NAMALWA (cell line): Measurements from ENCODE around the gene ATP8A1.
"Not testable (repeated sequence)": the region's sequence is repeated elsewhere in the genome, so short reads cannot be mapped to it uniquely, and the experiment has no call there.

Experiments
- DNase-seq: peaks from one replicate; pipeline ENCODE4 v3.0.0-alpha.2; 2015; ENCODE audit warnings: low spot score

ATP8A1 gene

DNA sequence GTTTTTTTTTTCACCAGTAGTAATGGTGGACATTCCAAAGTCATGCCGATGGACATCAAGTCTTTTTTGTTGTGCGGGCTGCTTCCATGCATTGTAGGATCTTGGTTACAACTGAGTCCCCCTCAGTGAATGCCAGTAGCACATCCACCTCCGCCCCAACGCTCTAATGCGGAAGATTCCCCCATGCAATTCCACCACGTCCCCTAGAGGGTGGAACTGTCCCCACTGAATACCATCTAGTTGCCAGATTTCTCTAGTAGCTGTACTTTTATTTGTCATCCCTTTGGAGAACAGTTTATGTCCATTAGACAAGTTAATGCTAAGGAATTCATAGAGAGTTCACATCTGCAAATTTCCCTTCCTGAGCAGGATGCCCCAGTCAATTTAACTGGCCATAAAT is 252.9 kb downstream of the ATP8A1 start:
- DNase-seq, result no peak

DNA sequence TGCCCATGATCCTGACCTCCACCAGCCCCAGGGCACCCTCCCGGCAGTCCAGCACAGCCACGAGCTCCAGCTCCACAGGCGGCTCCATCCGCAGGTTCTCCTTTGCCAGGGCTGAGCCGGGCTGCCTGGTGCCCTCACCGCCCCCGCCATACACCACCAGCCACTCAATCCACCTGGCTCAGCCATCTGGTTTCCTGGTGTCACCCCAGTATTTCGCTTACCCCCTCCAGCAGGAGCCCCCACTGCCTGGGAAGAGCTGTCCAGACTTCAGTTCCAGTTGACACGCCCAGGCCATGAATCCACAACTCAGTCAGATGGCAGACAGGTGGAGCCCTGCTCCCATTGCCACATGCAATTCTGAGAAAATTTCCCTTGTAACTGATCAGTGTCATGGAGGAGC is 255.7 kb downstream of the ATP8A1 start:
- DNase-seq, result no peak

DNA sequence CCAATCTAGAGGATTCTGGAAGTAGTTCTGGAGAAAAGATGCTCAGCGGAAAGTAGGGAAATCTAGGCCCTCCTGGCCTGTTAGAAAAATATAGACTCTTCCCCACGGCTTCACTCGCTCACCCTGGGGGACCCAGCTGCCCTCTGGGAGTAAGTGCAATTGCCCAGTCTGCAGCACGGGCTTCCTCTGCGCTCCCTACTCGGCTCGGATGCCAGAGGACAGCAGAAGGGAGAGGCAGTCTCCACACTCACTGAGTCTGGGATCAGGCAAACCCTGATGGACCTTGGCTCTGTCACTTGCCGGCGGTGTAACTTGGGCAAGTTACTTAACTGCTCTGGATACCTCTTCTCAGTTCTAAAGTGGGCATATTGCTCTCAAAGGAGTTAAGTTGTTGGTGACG is 257.5 kb downstream of the ATP8A1 start:
- DNase-seq, result no peak

DNA sequence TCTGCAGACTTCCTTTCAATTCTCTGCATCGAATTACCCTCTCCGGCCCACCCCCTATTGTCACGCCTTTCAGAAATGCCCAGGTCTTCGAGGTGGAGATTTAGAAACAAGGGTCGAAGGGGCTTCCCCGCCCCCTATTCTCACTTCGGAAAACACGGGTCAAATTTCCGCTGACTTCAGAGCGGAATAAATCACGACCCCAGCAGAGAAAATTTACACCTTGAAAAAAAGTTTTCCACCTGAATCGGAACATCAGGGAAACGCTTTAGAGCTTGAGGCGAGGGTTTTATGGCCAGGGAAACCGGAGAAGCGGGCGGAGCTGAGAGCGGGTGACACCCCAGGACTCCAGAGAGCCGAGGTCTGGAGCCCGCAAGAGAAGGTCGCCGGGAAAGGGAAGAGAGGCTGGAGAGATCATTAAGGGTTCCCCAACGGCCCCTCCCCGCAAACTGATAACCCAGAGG is 258.0 kb downstream of the ATP8A1 start:
- no peak for DNase-seq

DNA sequence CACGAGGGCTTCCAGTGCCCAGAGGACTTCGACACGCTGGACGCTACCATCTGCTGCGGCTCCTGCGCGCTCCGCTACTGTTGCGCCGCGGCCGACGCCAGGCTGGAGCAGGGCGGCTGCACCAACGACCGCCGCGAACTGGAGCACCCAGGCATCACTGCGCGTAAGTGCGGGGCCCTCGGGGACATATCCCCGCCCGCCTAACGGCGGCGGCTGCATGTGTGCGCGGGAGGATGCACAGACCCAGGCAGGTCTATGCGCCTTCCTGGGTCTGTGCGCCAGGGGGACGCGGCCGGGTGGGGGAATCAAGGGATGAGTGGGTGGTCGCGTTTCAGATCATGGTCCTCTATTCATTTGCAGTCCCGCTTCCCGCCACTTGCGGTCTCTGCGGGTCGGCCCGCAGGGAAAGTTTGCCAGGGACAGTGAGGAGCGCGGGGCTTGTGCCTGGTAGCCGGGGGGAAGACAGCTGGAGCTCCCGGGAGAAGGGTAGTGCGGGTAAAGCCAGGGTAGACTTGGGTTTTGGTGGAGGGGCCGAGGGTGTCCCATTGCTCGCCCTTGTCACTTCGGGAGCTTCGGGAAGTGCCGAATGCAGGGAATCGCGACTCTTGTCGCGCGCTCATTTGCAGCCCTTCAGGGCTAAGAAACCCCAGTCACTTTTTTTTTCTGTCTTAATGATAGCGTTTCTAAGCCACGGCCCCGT is 258.6 kb downstream of the ATP8A1 start:
- no peak for DNase-seq

DNA sequence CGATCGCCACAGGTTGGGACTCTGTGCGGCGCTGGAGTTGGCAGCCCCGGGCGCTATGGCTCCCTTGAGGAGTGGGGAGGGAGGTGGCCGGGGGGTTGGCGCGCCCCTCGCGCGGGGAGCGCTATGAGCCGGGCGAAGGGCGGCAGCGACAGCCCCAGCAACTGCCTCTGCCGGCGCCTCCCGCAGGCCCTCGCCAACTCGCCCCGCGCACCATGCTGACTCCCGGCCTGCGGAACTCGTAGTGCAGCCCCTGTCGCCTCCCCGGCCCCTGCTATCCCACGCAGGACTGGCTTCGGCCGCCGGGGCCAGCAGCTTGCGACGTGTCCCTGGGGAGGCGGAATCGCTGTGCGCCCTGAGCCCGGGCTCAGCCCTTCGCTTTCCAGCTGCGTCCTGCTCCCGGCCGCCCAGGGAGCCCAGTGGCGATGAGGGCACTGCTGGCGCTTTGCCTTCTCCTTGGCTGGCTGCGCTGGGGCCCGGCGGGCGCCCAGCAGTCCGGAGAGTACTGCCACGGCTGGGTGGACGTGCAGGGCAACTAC is 259.2 kb downstream of the ATP8A1 start:
- no peak for DNase-seq

DNA sequence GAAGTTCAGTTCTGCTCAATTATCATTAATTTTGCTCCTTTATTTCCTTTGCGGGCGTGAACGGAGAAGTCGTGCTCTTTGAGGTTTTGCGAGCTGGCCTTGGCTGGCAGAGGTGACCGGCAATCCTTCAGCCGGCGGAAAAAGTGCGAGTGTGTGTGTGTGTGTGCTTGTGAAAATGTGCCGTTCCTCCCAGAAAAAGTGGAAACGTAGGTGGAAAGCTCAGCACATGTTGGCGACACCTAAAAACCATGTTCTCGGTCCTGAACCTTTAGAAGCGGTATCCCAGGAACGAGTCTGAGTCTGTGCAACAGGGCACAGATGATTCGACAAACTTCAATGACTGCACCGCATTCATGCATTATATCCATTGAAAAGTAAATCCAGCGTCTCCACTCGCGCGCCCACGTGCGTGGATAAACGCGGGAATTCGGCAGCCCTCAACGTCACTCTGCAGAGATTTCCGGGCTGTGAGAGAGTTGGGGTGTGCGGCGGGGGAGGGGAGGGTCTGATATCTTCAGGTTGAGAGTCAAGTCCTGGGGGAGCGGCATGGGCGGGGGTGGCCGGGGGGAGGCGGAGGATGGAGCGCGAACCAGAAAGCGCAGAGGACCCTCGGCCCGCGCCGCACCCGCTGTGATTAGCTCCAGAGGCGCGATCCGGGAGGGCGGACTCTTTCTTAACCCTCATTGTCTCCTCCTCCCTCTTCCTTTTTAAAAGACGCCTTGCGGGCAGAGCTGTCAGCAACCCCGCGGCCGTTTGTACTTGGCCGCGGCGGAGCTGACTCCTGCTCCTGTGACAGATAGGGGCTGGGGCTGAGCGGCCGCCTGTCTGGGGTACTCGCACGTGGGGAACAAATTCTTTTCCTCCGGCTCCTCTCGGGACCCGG is 259.9 kb downstream of the ATP8A1 start, which contains the start of gene SHISA3:
Gene SHISA3 (plus strand): TSS at position 737 of the 883 bp plus-strand sequence. CDS start 569 bp downstream, outside the sequence.
- DNase-seq, result peak; percentile 24

DNA sequence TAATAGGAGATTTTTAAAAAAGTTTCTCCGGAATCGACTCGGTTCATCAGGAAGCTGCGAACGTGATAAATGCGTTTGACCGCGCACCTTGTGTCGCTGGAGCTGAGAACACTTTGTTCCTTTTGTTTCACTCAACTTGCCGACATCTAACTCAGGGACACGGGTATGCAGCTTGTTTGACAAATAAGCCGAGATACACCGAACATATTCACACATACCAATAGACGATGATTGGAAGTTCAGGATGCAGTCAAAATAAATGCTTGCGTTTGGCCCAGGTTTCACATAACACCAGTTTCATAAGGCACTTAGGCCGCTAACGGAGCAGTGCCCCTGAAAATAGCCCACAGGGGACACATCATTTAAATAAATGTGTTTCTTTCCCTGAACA is 260.5 kb downstream of the ATP8A1 start:
- no peak for DNase-seq

DNA sequence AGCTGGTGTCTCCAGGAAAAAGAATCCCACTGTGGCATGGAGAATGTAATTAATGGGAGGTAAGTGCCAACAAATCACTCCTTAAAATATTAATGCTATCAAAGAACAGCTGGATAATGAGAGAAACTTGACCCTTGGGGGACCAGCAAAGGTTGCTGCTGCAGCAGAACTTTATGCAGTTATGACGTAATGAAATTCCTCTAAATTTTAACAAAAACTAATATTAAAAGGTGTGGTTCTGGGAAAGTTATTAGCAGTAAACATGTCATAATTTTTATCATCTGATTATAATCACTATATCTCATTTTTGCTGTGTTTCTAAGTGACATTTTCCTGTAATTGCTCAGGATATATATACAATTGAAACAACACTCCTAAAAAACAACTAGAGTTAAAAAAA is 261.3 kb downstream of the ATP8A1 start:
- DNase-seq, result no peak

DNA sequence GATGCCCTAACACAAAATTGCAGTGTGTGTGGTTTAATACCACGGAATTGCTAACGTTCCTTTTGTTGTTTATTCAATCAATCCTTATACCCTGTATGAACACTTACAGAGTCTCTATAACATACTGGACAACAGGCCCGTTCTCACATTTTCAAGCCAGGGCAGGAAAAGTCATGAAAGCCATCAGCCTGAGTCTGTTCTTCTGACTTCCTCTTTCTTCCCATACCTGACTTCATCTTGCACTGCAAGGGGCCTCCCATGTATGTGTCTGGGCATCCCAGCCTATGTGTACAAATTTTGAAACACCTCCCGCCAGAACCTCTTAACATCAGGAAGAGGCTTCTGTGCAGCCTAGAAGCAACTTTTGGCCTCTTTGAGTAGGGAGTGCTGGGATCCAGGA is 264.5 kb downstream of the ATP8A1 start:
- DNase-seq, result no peak

DNA sequence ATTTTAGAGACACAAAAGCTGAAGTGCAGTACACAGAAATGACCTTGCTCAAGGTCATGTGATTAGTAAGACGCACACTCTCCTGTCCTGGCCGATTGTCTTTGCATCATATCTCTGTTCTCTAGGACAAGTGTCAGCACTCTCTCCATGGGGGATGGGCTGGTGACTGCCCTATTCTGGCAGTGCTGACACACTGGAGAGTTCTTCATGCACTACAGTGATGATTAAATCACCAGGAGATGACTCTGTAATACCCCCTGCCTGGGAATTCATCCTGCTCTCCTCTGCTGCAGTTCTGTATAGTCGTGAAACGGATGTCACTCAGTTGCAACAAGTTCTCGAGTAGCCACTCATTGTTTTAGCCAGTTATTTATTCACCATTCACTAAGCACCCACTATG is 264.9 kb downstream of the ATP8A1 start:
- no peak for DNase-seq

DNA sequence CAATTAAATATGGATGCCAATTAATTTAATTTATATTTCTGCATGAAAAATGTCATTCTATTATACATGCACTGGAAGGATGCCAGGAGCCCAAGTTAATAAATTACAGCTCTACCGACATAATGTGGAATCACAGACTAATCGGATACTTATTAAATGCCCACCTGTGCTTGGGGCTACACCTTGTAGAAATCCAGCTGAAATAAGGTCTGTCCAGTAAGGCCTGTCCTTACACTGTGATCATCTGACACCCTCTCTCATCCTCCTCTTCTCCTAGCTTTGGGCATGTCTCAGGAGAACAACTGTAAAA is 265.6 kb downstream of the ATP8A1 start:
- DNase-seq, result no peak

DNA sequence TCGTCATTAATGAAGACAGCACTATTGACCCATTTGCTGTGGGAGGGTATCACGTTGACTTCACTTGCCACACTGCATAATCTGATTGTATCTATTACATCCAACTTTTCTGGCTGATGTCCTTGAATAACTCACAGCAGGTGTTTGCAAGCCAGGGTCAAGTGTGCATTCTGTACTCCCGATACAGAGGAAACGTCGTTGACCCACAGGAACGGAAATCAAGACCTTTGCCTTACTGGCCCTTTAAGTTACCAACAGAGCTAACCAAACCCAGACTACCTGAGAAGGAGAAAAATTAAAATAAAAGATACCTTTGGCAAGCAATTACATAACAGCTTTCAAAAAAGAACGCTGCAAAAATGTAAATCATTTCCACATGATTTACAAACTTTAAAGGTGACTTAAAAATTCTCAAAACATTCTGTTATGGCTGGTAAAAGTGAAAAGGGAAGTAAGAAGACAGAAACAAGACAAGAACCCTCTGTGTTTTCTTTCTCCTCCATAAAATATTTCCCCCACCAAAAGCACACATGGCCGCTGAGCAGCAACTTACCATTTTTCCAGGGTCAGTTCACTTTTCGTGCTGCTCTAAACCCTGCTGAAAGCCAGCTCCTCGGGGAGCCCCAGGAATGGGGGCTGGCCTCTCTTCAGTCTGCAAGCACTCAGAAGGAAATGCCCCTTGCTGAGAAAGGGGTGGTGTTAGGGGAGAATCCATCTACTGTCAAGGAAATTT is 266.1 kb downstream of the ATP8A1 start:
- DNase-seq, result no peak

DNA sequence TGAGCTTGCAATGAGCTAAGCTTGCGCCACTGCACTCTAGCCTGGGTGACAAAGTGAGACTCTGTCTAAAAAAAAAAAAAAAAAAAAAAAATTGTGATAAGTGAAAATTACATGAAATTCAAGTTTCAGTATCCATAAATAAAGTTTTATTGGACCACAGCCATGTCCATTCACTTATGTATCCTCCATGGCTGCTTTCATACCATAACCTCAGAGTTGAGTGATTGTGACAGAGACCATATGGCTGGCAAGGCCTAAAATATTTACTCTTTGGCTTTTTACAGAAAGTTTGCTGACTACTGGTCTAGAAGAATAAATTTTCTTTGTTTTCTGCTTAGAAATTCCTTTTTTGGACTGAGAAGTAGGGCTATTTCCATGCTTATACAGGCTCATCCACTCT is 271.4 kb downstream of the ATP8A1 start:
- no peak for DNase-seq

DNA sequence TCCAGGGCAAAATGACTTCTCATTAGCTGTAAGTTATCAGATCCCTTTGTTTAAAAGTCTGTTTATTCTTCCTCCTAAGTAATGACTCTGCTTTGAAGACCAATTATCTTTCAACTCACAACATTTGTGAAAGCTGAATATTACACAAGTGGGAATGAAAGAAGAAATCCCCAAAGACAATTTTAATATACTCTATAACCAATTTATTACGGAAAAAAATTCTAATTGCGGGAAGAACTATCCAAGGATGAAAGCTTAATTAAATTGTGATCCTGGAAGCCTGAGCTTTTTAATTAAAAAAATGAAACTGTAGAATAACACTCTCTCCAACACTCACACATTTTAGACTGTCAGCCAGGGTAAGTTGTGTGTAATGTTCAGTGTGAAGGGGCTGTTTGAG is 275.2 kb downstream of the ATP8A1 start:
- no peak for DNase-seq

DNA sequence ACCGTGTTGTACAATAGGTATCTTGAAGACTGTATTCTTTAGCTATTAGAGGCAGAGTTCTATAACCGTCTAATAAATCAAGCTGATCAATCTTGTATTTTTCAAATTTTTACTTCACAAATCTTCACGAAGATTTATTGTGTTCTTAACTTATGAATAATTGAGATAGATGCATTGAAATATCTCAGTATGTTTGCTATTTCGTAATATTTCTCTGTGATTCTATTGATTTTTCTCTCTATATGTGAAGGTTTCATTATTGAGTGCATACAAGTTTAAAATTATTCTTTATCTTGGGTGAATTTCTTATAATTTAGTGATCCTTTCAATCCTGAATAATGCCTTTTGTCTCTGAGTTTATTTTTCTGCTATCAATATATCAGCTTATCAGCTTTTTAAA is 279.4 kb downstream of the ATP8A1 start:
- DNase-seq, result no peak

DNA sequence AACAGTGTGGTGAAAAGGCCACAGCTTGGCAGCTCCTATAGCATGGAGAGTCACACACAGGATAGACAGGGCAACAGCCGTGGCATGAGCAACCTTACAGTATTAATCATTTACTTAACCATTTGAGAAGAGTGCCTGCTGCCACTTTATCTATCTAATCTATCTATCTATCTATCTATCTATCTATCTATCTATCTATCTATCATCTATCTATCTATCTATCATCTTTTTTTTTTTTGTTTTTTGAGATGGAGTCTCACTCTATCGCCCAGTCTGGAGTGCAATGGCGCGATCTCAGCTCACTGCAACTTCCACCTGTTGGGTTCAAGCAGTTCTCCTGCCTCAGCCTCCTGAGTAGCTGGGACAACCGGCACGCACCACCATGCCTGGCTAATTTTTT is 284.6 kb downstream of the ATP8A1 start:
- not testable (repeated sequence) for DNase-seq

DNA sequence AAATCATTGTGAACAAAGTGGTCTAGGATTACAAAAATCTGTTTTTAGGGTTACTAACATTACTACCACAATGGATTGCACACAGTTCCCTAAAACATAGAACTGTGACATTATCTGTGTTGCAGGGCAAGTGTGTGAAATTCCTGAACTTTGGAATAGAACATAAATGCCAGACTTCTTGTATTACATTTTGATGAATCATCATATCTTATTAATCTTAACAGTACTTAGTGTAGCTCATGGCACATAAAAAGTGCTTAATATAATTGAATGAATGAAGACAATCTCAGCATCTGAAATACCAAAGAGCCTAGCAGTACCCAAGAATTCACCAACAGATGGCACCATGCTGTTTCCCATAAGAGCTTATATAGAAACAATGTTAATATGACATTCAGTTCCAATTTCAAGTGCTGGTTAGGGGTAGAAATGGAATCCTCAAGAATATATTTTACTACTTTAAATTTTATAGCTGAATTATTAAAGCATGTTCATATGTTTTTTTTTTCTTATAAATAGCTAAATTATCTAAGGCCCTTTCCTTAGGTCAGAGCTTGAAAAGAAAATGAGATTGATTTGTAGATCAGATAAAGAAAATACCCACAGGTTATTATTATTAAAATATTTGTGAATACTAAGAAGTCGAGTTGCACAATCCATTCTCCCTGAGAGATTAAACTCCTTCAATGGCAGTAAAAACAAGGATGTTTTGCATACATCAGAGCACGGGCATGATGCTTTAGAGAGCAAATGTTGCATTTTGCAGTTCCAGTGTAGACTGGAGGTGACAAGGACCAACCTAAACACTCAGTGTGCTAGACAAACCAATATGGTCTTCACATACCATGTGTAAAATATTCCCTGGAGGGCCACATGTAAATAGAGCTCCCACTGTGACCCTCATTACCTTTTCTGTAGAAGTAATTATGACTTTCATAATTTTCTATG is 285.3 kb downstream of the ATP8A1 start:
- peak; percentile 72 for DNase-seq

DNA sequence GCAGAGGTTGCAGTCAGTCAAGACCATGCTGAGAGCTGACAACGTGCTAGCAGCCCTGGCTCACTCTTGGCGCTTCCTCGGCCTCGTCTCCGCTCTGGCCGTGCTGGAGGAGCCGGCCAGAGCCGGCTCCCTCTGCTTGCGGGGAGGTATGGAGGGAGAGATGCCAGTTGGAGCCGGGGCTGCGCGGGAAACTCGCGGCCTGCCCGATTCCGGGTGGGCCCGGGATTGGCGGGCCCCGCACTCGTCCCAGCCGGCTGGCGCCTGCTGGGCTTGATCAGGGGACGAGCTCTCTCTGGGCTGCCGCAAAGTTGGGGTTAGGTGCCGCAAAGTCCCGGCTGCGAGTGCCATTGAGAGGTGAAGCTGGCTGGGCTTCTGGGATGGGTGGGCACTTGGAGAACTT is 287.4 kb downstream of the ATP8A1 start:
- no peak for DNase-seq

DNA sequence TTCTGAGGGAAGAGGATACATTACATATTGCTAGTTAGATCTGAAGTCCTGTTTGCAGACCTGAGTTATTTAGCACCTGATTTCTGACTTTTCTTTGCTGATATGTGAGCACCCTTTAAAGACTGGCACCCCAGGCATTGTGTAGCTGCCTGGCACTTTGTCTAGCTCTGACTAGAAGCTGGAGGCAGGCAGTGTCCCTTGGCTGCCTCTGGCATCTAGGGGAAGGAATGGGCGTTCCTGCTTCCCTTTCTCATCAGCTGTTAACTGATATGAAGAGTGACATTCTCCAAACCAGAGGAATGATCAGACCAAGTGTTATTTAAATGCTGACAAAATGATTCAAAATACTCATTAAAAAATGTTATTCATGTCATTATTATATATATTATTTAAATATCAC is 289.9 kb downstream of the ATP8A1 start:
- DNase-seq, result no peak

DNA sequence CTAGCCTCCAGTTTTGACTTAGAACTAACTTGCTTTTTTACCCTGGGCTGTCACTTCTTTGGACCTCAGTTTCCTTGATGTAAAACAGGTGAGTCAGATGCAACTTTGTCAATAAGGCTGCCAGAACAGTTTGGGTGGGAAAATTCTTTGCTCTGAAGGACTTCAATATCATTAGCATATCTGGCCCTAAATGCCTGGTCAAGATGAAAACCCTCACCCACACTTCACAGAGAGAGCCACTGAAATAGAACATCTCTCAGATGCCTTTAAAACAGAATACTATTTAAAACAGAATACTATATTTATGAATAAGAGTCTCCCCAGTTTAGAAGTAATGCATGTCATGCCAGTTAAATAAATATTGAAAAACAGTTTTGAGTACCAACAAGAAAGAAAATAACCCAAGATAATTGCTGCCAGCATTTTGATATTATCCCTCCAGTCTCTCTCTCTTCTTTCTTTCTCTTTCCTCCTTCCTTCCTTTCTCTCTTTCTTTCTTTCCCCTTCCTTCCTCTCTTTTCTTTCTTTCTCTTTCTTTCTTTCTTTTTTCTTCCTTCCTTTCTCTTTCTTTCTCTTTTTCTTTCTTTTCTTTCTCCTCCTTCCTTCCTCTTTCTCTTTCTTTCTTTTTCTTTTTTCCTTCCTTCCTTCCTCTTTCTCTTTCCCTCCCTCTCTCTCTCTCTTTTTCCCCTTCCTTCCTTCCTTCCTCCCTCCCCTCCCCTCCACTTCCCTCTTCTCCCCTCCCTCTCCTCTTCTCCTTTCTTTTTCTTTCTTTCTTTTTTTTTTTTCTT is 292.4 kb downstream of the ATP8A1 start:
- no peak for DNase-seq
